Gastroesophageal sphincter (tissue), 4 donors: Measurements from ENCODE around the gene SLC9A1. TPM values are rescaled to one million over a fixed set of nuclear protein-coding genes. Genes with fewer than 3 reads are reported as not detected.

ENCODE experiments used
- ATAC-seq: fragments of 150-250 bp; one replicate; pipeline ENCODE4 v1.9.1; 2016; ENCODE audit warnings: mild to moderate bottlenecking, moderate library complexity
- H3K27ac ChIP-seq, 4 donors: fragments of 200-600 bp; sonication (generic) in 3 of 4; 1 replicate in 3 of 4; 2 replicates in 1 of 4; pipeline ENCODE4 v1.5.1; 2016 to 2019
- H3K27me3 ChIP-seq: fragments of 200-600 bp; sonication (generic); one replicate; pipeline ENCODE4 v1.5.1; 2019
- H3K36me3 ChIP-seq, 2 donors: fragments of 200-600 bp; sonication (generic); one replicate each; pipeline ENCODE4 v1.5.1; 2019; ENCODE audit warnings: control low read depth in 1 of 2
- H3K4me1 ChIP-seq, 3 donors: fragments of 200-600 bp; sonication (generic); 1 replicate in 2 of 3; 2 replicates in 1 of 3; pipeline ENCODE4 v1.5.1; 2016 to 2019; ENCODE audit warnings: control low read depth in 2 of 3
- H3K4me3 ChIP-seq, 2 donors: fragments of 200-600 bp; sonication (generic); one replicate each; pipeline ENCODE4 v1.5.1; 2019; ENCODE audit warnings: mild to moderate bottlenecking in 1 of 2, moderate library complexity in 1 of 2
- H3K9me3 ChIP-seq, 3 donors: fragments of 200-600 bp; sonication (generic); one replicate each; pipeline ENCODE4 v1.5.1; 2017 to 2019; ENCODE audit warnings: control low read depth in 2 of 3
- EP300 ChIP-seq: sonication (generic); formaldehyde crosslinking; IDR thresholded peaks from one replicate; pipeline ENCODE4 v1.6.1; 2017; ENCODE audit warnings: antibody characterized with exemption, mild to moderate bottlenecking
- POLR2A ChIP-seq, 2 donors: fragments of 450-650 bp; IDR thresholded peaks; one replicate each; pipeline ENCODE4 v1.6.1; 2017; ENCODE audit warnings: antibody characterized with exemption in 2 of 2, mild to moderate bottlenecking in 2 of 2, moderate library complexity in 1 of 2
- POLR2AphosphoS5 ChIP-seq: sonication (generic); formaldehyde crosslinking; IDR thresholded peaks from one replicate; pipeline ENCODE4 v1.6.1; 2017; ENCODE audit warnings: antibody characterized with exemption
- WGBS, 2 donors: methylation state at CpG; one replicate each; pipeline ENCODE4 v1.1.5; 2018; ENCODE audit warnings: low coverage in 1 of 2; 5-methylcytosine and 5-hydroxymethylcytosine counted together
- total RNA-seq, 4 donors: library from RNA; depleted of rRNA; stranded (reverse); fragments of >200 nt; gene quantifications; one replicate each; pipeline ENCODE4 v1.1.0, GENCODE V29; 2016
- TF ChIP-seq, protein P1 (sequence below), 4 experiments: fragments of 200-600 bp in 2 of 4; fragments of 450-650 bp in 2 of 4; sonication (generic) in 1 of 4; IDR thresholded peaks; one replicate each; pipeline ENCODE4 v1.5.1; 2017 to 2019; ENCODE audit warnings: antibody characterized with exemption in 4 of 4, mild to moderate bottlenecking in 2 of 4, moderate library complexity in 2 of 4

Gene SLC9A1
- total RNA-seq, 4 donors from 2014 or later: 7.2 to 27.8 (median 17.1) TPM

DNA sequence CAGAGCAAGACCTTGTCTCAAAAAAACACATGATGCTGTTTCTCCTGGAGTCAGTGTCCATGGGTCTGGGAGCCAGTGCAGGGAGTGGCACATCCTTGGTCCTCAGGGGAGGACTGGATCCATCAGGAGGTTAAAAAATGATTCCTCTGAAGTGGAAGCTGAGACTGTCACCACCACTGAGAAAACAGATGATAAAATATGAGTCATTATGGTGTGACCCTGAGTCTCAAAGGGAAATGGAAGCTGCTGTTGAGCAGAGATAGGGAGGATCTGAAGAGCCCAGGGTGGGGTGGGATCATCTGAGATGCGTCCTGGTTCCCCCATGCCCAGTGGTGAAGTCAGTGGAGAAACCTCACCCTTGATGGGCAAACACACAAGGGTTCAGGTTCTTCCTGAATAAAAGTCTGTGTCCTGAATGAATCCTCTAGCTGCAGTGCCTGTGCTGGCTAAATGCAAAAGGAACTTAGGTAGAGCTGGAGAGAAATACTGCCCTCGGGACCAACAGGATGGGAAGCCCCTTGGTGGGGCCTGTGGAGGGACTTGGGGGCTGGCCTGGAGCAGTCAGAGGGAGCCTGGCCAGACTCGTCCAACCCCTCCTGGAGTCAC, 80.6 kb downstream of the SLC9A1 start:
- H3K4me3 ChIP-seq: no peak overlapping the region
- WGBS, 2 donors: 73 to 80% methylated on average over 1 to 2 of the region's 3 CpGs
- TF ChIP-seq POLR2AphosphoS5 (no peak), EP300 (no peak), POLR2A (IDR thresholded peaks at IDR 0.05) (no peak)
- TF ChIP-seq, protein P1, sequence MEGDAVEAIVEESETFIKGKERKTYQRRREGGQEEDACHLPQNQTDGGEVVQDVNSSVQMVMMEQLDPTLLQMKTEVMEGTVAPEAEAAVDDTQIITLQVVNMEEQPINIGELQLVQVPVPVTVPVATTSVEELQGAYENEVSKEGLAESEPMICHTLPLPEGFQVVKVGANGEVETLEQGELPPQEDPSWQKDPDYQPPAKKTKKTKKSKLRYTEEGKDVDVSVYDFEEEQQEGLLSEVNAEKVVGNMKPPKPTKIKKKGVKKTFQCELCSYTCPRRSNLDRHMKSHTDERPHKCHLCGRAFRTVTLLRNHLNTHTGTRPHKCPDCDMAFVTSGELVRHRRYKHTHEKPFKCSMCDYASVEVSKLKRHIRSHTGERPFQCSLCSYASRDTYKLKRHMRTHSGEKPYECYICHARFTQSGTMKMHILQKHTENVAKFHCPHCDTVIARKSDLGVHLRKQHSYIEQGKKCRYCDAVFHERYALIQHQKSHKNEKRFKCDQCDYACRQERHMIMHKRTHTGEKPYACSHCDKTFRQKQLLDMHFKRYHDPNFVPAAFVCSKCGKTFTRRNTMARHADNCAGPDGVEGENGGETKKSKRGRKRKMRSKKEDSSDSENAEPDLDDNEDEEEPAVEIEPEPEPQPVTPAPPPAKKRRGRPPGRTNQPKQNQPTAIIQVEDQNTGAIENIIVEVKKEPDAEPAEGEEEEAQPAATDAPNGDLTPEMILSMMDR (IDR thresholded peaks at IDR 0.05): no peak
- no peak overlapping the region for H3K27ac ChIP-seq
- H3K9me3 ChIP-seq: no peaks in the 10 kb centered on the region
- no peaks in the 10 kb centered on the region for H3K36me3 ChIP-seq
- no peaks in the 10 kb centered on the region for H3K27me3 ChIP-seq
- H3K4me1 ChIP-seq: no peaks in the 10 kb centered on the region
- peak; percentile 31 for ATAC-seq

DNA sequence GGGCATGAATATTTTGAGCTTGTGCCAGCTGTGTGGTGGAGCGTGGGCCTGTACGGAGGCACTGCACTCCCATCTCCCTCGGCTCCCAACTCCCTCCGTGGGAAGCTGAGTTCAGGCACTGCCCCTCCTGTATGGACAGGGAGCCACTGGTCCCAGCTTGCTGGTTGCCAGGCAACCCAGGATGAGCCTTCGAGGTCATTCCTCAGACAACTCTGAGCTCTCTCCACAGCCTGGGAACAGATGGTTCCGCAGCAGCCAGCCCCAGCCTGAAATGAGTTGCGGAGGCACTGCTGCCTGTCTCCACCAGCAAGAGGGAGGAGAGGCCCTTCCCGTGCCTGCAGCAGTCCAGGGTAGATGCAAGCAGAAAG, 83.9 kb downstream of the SLC9A1 start:
- no peaks in the 10 kb centered on the region for H3K36me3 ChIP-seq
- no peak overlapping the region for H3K4me3 ChIP-seq
- no peak for TF ChIP-seq EP300
- TF ChIP-seq POLR2A (IDR thresholded peaks at IDR 0.05): no peak
- no peak for TF ChIP-seq POLR2AphosphoS5
- TF ChIP-seq, protein P1 (IDR thresholded peaks at IDR 0.05): no peak
- H3K9me3 ChIP-seq: no peaks in the 10 kb centered on the region
- H3K27ac ChIP-seq: no peak overlapping the region
- no peaks in the 10 kb centered on the region for H3K4me1 ChIP-seq
- ATAC-seq: no peak
- peaks cover 10% of the 10 kb centered on the region for H3K27me3 ChIP-seq
- no CpG with 5 or more reads among the region's 8 CpGs for WGBS, 2 donors

DNA sequence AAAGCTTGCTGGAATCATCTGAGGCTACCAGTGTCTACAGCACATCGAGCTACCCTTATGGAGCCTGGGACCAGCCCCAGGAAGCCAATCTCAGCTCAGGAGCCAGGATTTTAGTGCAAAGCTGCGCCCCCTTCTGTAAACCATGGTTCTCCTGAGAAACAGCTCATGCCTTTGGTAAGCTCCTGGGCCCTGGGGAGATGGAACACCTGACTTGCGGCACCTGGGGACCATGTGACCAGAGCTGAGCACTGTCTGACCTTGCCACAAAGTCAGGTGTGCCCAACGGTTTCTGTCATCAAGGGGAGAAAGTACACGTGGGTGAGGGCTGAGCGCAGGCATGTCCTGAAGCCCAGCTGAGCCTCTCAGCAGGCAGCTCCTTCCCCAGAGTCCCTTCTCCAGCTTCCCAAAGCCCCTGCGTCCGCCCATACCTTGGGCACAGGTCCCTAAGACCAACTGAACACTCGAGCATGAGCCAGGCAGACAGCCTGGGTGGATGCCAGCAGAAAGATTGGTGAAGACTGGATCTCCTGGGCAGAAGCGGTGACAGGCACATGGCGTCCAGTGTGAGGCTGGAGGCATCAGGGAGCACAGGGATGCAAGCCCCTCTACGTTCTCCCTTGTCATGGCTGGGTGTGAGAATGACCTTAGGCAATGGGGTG, 84.4 kb downstream of the SLC9A1 start:
- Histone ChIP-seq H3K27me3 (peaks cover 10% of the 10 kb centered on the region), H3K36me3 (no peaks in the 10 kb centered on the region), H3K9me3 (no peaks in the 10 kb centered on the region), H3K4me1 (no peaks in the 10 kb centered on the region), H3K4me3 (no peak overlapping the region), H3K27ac (no peak overlapping the region)
- TF ChIP-seq, protein P1 (IDR thresholded peaks at IDR 0.05): no peak
- no peak for ATAC-seq
- WGBS, 2 donors: 75 to 81% methylated on average over 2 to 3 of the region's 12 CpGs

- Histone ChIP-seq H3K27ac (no peak overlapping the region), H3K36me3 (no peaks in the 10 kb centered on the region), H3K27me3 (peaks cover 10% of the 10 kb centered on the region), H3K4me1 (no peaks in the 10 kb centered on the region), H3K4me3 (no peak overlapping the region), H3K9me3 (no peaks in the 10 kb centered on the region)
- TF ChIP-seq EP300 (no peak), POLR2AphosphoS5 (no peak), POLR2A (IDR thresholded peaks at IDR 0.05) (no peak)
- TF ChIP-seq, protein P1 (IDR thresholded peaks at IDR 0.05): no peak
- no peak for ATAC-seq
- WGBS, 2 donors: 88 to 100% methylated on average over 1 to 4 of the region's 4 CpGs
Measured at GRCh38 chr1:27068922-27069321, 86.0 kb downstream of the SLC9A1 start.

GRCh38 chr1:27065999-27066630, 88.8 kb downstream of the SLC9A1 start:
- Histone ChIP-seq H3K4me3 (no peak overlapping the region), H3K4me1 (no peaks in the 10 kb centered on the region), H3K36me3 (no peaks in the 10 kb centered on the region), H3K9me3 (no peaks in the 10 kb centered on the region), H3K27me3 (peaks cover 10% of the 10 kb centered on the region), H3K27ac (no peak overlapping the region)
- ATAC-seq: no peak
- WGBS, 2 donors: 80 to 88% methylated on average over 1 to 5 of the region's 5 CpGs
- TF ChIP-seq, protein P1 (IDR thresholded peaks at IDR 0.05): no peak
- TF ChIP-seq POLR2A (IDR thresholded peaks at IDR 0.05): no peak
- TF ChIP-seq POLR2AphosphoS5: no peak
- no peak for TF ChIP-seq EP300
